HepG2 (cell line): ENCODE data around the gene CADM1. TPM values are rescaled to one million over a fixed set of nuclear protein-coding genes. Genes with fewer than 3 reads are reported as not detected.

Experiments
- ATAC-seq: fragments of 200-7000 bp; cut with Tn5 transposase; 3 replicates; pipeline ENCODE4 v1.9.1; 2020; ENCODE audit warnings: mild to moderate bottlenecking, moderate library complexity
- BruUV-seq: library from RNA; stranded (reverse); fragments of 400-500 nt; replicated peaks from 2 replicates; lab custom pipeline; 2021; lab: Mats Ljungman, UMichigan
- CTCF ChIA-PET: fragments of 300-600 bp; formaldehyde crosslinking; extraction: SDS; loops from one replicate; lab custom pipeline; 2021; ENCODE audit warnings: low total read pairs, inconsistent platforms, low intra/inter-chr PET ratio; lab: Yijun Ruan, JAX
- POLR2A ChIA-PET: fragments of 350-600 bp; sonication (Branson Sonifier 250); formaldehyde crosslinking; loops from one replicate; lab custom pipeline; 2020; ENCODE audit warnings: antibody characterized with exemption, inconsistent platforms; lab: Yijun Ruan, JAX
- DNase-seq: peaks from one replicate; pipeline ENCODE4 v3.0.0-alpha.2; 2015; ENCODE audit warnings: low spot score
- FAIRE-seq: peaks from 3 replicates; lab custom pipeline; 2011; peaks lifted over from hg19 to GRCh38; lab: Jason Lieb, UNC
- H2AFZ ChIP-seq: one replicate; pipeline ENCODE4 v1.6.1; 2011; ENCODE audit warnings: low read length, inconsistent platforms
- H3K27ac ChIP-seq: fragments of 300-600 bp; 3 replicates; pipeline ENCODE4 v1.8.0; 2011; ENCODE audit warnings: mixed run types, mild to moderate bottlenecking, mixed read lengths, low read length, inconsistent platforms; ENCODE audit not compliant: insufficient read depth; ENCODE audit errors: extremely low read length
- H3K27me3 ChIP-seq, 2 experiments: fragments of 200-600 bp in 1 of 2; 2 replicates in 1 of 2; 3 replicates in 1 of 2; pipeline versions ENCODE4 v1.6.0 to v1.8.0; 2011; ENCODE audit warnings: low read length in 2 of 2, mild to moderate bottlenecking in 2 of 2, moderate library complexity in 2 of 2, inconsistent platforms in 1 of 2; ENCODE audit not compliant: insufficient read depth in 2 of 2, control insufficient read depth in 1 of 2
- H3K36me3 ChIP-seq, 2 experiments: fragments of 200-600 bp in 1 of 2; replicated peaks in 1 of 2; 2 replicates in 1 of 2; 3 replicates in 1 of 2; pipeline versions ENCODE4 v1.5.1 to v1.8.0; 2011; ENCODE audit warnings: low read length in 2 of 2, inconsistent platforms in 1 of 2; ENCODE audit not compliant: insufficient read depth in 2 of 2, control insufficient read depth in 1 of 2
- H3K4me1 ChIP-seq: 2 replicates; pipeline ENCODE4 v1.5.1; 2012; ENCODE audit warnings: low read length, inconsistent platforms; ENCODE audit not compliant: insufficient read depth
- H3K4me2 ChIP-seq: 2 replicates; pipeline ENCODE4 v1.6.0; 2011; ENCODE audit warnings: low read depth, low read length, inconsistent platforms
- H3K4me3 ChIP-seq, 3 experiments: fragments of 200-600 bp in 1 of 3; sonication (generic), shearing (Covaris generic) in 1 of 3; replicated peaks in 1 of 3; 2 replicates each; pipeline ENCODE4 v1.5.1; 2011 to 2016; ENCODE audit warnings: low read length in 3 of 3, inconsistent platforms in 2 of 3, low read depth in 2 of 3, mild to moderate bottlenecking in 2 of 3, control low read depth in 1 of 3, mixed read lengths in 1 of 3; ENCODE audit not compliant: insufficient read depth in 1 of 3
- H3K79me2 ChIP-seq: one replicate; pipeline ENCODE4 v1.6.1; 2011; ENCODE audit warnings: low read length, inconsistent platforms; ENCODE audit not compliant: insufficient read depth
- H3K9ac ChIP-seq: 2 replicates; pipeline ENCODE4 v1.6.0; 2011; ENCODE audit warnings: mild to moderate bottlenecking, low read depth, low read length, inconsistent platforms; ENCODE audit not compliant: insufficient read depth
- H3K9me3 ChIP-seq: 2 replicates; pipeline ENCODE4 v1.5.1; 2012; ENCODE audit warnings: mild to moderate bottlenecking, low read length
- H4K20me1 ChIP-seq: 2 replicates; pipeline ENCODE4 v1.6.0; 2011; ENCODE audit warnings: inconsistent platforms, mild to moderate bottlenecking, low read length, moderate library complexity; ENCODE audit not compliant: insufficient read depth
- DMAP1 ChIP-seq: IDR thresholded peaks from 2 replicates; pipeline ENCODE4 v1.6.1; 2016
- FLYWCH1 ChIP-seq: sonication (generic); formaldehyde crosslinking; IDR thresholded peaks from 2 replicates; pipeline ENCODE4 v1.8.1; 2023; ENCODE audit warnings: mild to moderate bottlenecking, missing genetic modification reagents
- GABPA ChIP-seq, 2 experiments: IDR thresholded peaks; 2 replicates each; pipeline ENCODE4 v1.6.1; 2011 to 2016; ENCODE audit warnings: low read depth in 2 of 2, low read length in 1 of 2, missing biosample characterization in 1 of 2, missing genetic modification characterization in 1 of 2
- MXI1 ChIP-seq: IDR thresholded peaks from 3 replicates; pipeline ENCODE4 v1.6.1; 2012; ENCODE audit warnings: low read depth, low read length, inconsistent platforms, borderline replicate concordance
- TARDBP ChIP-seq: sonication (generic); formaldehyde crosslinking; IDR thresholded peaks from 2 replicates; pipeline ENCODE4 v1.8.0; 2022; ENCODE audit warnings: mild to moderate bottlenecking, missing genetic modification reagents
- ZBTB8A ChIP-seq: sonication (generic); formaldehyde crosslinking; IDR thresholded peaks from 2 replicates; pipeline ENCODE4 v1.4.0; 2020; ENCODE audit warnings: mild to moderate bottlenecking, low read depth, missing genetic modification reagents, borderline replicate concordance
- ZKSCAN8 ChIP-seq: IDR thresholded peaks from 2 replicates; pipeline ENCODE4 v1.6.1; 2016; ENCODE audit warnings: borderline replicate concordance, missing genetic modification reagents, missing compliant biosample characterization
- ZMAT5 ChIP-seq: sonication (generic); formaldehyde crosslinking; IDR thresholded peaks from 2 replicates; pipeline ENCODE4 v1.5.0; 2020; ENCODE audit warnings: mild to moderate bottlenecking, low read depth, missing genetic modification reagents, borderline replicate concordance
- ZNF510 ChIP-seq: sonication (generic); formaldehyde crosslinking; IDR thresholded peaks from 2 replicates; pipeline ENCODE4 v1.4.0; 2020; ENCODE audit warnings: low read depth, mild to moderate bottlenecking, missing genetic modification reagents
- ZNF629 ChIP-seq: sonication (generic); formaldehyde crosslinking; conservative IDR thresholded peaks from 2 replicates; pipeline ENCODE4 v1.5.0; 2020; ENCODE audit warnings: missing genetic modification reagents
- WGBS: methylation state at CpG from one replicate; pipeline ENCODE4 v1.1.6; 2017; ENCODE audit warnings: low lambda C conversion rate; 5-methylcytosine and 5-hydroxymethylcytosine counted together
- in situ Hi-C: cut with HindIII; loops from 2 replicates; pipeline ENCODE4 v1.10.0; 2017; ENCODE audit warnings: low pct_unique_long_range_greater_than_20kb; ENCODE audit not compliant: extremely low pct_ligation_motif_present
- intact Hi-C: fragments of 100-400 bp; cut with micrococcal nuclease; formaldehyde crosslinking; loops from one replicate; pipeline ENCODE4 v1.10.0; 2022; ENCODE audit not compliant: unreplicated experiment
- polyA plus RNA-seq, 8 experiments: library from polyadenylated mRNA; depleted of rRNA in 3 of 8; stranded (reverse) in 7 of 8; unstranded in 1 of 8; fragments of >200 nt; fragmentation: Illumina TruSeq in 4 of 8; extraction: Trizol in 4 of 8; gene quantifications; 2 replicates each; pipeline versions ENCODE4 v1.2.1 to v1.2.3, GENCODE V29; 2011 to 2016; ENCODE audit warnings: low read depth in 4 of 8, missing spikeins in 1 of 8, mixed read lengths in 1 of 8; ENCODE audit not compliant: insufficient read depth in 1 of 8
- total RNA-seq, 5 experiments: library from RNA; depleted of rRNA; stranded (reverse); fragments of >200 nt; fragmentation: Illumina TruSeq; extraction: Trizol; gene quantifications; 2 replicates each; pipeline ENCODE4 v1.2.3, GENCODE V29; 2016; ENCODE audit warnings: low read depth in 1 of 5

CADM1 gene
- total and polyA plus RNA-seq, 2 of the 13 experiments (the other 11 are each of a cell fraction or from before 2014, with no cell fraction given), result 71.3 to 122 TPM

GRCh38 chr11:115256397-115257197 lies 247.6 kb downstream of the CADM1 start:
- BruUV-seq, result no TSS peak
- FAIRE-seq (no peak), DNase-seq (no peak), ATAC-seq (no peak)
- intact Hi-C loops (loop anchor here (5.0 kb wide), 1 partner anchor 421 kb away; no protein-coding TSS in a partner anchor), in situ Hi-C loops (no loop called here)
- Histone ChIP-seq H3K4me1 (no peaks in the 10 kb centered on the region), H2AFZ (no peak overlapping the region), H4K20me1 (0 out of 2 replicates have a peak, but pooled peaks cover 3% of the 10 kb centered on the region), H3K9ac (no peak overlapping the region), H3K36me3 (no peaks in the 10 kb centered on the region), H3K9me3 (no peaks in the 10 kb centered on the region), H3K79me2 (no peaks in the 10 kb centered on the region), H3K27ac (no peak overlapping the region), H3K27me3 (no peaks in the 10 kb centered on the region), H3K4me3 (no peak overlapping the region), H3K4me2 (no peak overlapping the region)
- 99% methylated on average over 7 of the region's 7 CpGs for WGBS
- POLR2A ChIA-PET, result no interaction called here
- no peak for TF ChIP-seq TARDBP (CRISPR knock-in tag)
- no peak for TF ChIP-seq DMAP1 (CRISPR knock-in tag)
- TF ChIP-seq FLYWCH1, result no peak
- TF ChIP-seq ZKSCAN8 (CRISPR knock-in tag), result no peak
- TF ChIP-seq ZBTB8A (CRISPR knock-in tag), result no peak
- no peak for TF ChIP-seq ZNF510 (CRISPR knock-in tag)
- no peak for TF ChIP-seq MXI1
- no peak for TF ChIP-seq GABPA (IDR thresholded peaks at IDR 0.05; ENCODE audit: low read depth, low read length)
- TF ChIP-seq GABPA (CRISPR knock-in tag; IDR thresholded peaks at IDR 0.05; ENCODE audit: low read depth), result no peak
- no peak for TF ChIP-seq ZNF629 (CRISPR knock-in tag)
- TF ChIP-seq ZMAT5 (CRISPR knock-in tag), result no peak
- CTCF ChIA-PET, result no interaction called here
